SHP77 (cell line): ENCODE results near the gene KRTAP12-4.
A peak's percentile ranks its signal among the peaks of the same experiment; 100 is the strongest.
"Not testable (repeated sequence)": the region's sequence is repeated elsewhere in the genome, so short reads cannot be mapped to it uniquely, and the experiment has no call there.

Source experiments
- DNase-seq, 2 experiments: peaks; one replicate each; lab custom pipeline; 2025; lab: John Stamatoyannopoulos, UW

KRTAP12-4 gene

GRCh38 chr21:44656868-44657267 lies 2.4 kb upstream of the KRTAP12-4 start:
- DNase-seq = no peak

DNA sequence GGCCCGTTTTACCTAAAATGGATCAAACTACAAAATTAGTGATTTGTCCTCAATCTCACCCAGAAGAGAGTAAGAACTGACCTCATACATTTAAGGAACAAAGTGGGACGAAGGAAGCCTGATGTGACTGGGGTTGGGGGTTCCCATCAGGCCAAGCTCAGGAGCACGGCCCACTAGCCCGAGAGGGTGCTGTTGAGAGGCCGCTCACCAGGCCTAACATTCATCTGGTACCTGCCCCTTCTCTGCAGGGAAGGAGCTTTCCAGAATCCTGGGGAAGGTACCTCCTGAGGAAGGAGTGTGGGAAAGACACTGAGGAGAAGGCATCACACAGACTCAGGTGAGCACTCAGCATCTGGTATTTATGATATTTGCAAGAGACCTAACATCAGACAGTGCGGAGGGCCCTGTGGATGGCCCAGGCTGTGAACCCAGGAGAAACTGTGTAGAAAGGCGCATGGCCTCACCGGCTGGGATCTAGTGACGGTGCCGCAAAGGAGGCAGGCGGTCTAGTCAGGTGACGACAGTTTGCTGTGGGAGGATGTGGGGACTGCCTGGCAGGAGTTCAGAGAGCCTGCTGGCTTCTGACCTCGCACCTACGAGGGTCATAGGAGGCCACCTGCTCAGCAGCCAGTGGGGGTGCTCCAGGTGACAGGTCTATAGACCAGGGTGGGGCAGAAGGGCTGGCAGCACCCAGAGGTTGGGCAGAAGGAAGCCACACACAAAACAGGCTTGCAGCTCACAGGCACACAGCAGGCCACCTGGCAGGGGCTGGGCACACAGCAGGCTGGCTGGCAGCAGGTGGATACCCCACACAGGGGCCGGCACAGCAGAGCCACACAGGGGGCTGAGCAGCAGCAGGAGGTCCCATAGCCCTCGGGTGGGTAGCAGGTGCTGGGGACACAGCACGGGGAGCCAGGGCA lies 543 bp downstream of the KRTAP12-4 start:
- DNase-seq = peak in 1 of 2 experiments; percentile 33

DNA sequence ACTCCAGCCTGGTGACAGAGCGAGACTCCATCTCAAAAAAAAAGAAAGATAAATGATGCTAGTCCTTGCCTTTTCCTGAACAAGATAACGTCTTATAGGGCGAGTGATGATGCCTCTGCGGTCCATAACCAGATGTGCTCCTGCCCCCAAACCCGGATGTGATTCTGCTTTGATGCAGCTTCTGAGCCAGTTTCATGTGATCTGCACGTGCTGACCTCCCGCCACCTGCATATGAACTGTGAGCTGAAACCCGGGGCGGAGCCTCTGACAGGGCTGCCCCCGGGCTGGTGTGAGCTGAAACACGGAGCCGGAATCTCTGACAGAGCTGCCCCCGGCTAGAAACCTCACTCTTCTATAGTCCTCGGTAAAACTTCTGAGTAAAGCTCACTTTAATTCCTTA lies 1.3 kb downstream of the KRTAP12-4 start:
- peak in 1 of 2 experiments; percentile 13 for DNase-seq

- no peak for DNase-seq
These were observed 3.3 kb downstream of the KRTAP12-4 start for GRCh38 chr21:44650973-44651675.

- DNase-seq = no peak
These were observed 4.0 kb downstream of the KRTAP12-4 start for GRCh38 chr21:44650265-44650972.

- DNase-seq = no peak
These were observed 4.8 kb downstream of the KRTAP12-4 start for GRCh38 chr21:44649521-44650100.

DNA sequence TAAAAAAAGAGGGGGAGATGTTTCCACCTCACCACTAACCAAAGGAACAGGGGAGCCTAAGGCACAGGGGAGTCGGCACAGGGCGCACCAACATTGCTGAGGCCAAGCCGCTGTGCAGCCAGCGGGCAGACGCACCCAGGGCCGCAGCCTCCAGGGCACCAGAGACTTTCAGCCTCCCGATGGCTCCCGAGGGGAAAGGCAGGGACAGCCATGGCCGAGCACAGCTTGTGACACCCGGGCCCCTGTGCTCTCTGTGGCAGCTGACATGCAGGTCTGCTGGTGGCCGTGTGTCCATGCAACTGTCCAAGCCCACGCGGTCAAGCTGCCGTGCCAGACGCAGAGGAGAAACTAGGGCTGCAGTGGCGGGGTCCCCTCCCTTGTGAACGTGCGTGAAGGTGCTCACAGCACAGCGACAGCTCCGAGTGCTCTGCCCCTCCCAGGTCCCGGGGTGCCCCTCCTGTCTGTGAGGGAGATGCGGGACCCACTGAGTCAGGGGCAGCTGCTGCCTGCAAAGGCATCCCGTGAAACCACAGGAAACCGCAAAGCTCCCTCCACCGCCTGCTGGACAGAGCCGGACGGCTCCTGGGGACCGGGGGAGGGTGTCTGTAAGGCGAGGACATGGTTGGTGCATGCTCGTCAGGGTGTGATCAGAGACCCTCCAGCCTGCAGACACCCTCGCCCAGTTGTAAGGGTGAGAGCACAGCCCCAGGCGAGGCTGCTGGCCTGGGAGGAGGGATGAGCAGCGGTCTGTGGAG lies 5.7 kb downstream of the KRTAP12-4 start:
- no peak for DNase-seq

- peak in 1 of 2 experiments; percentile 53 for DNase-seq
These were observed 7.3 kb downstream of the KRTAP12-4 start for GRCh38 chr21:44647222-44647552.

DNA sequence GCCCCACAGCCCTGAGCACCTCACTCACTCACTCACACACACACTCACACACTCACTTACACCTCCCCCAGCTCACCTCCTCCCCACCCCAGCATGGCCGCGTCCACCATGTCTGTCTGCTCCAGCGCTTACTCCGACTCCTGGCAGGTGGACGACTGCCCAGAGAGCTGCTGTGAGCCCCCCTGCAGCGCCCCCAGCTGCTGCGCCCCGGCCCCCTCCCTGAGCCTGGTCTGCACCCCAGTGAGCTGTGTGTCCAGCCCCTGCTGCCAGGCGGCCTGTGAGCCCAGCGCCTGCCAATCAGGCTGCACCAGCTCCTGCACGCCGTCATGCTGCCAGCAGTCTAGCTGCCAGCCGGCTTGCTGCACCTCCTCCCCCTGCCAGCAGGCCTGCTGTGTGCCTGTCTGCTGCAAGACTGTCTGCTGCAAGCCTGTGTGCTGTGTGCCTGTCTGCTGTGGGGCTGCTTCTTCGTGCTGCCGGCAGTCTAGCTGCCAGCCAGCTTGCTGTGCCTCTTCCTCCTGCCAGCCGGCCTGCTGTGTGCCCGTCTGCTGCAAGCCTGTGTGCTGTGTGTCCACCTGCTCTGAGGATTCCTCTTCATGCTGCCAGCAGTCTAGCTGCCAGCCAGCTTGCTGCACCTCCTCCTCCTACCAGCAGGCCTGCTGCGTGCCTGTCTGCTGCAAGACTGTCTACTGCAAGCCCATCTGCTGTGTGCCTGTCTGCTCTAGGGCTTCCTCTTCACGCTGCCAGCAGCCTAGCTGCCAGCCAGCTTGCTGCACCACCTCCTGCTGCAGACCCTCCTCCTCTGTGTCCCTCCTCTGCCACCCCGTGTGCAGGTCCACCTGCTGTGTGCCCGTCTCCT lies 7.9 kb downstream of the KRTAP12-4 start, which contains the start of gene KRTAP10-11:
Gene KRTAP10-11, plus strand, starts transcription at position 49 of the 856 bp plus-strand sequence. Its CDS starts 45 bp downstream, at position 94.
- DNase-seq = peak in 1 of 2 experiments; percentile 53

GRCh38 chr21:44644878-44645277 lies 9.6 kb downstream of the KRTAP12-4 start:
- DNase-seq = no peak

DNA sequence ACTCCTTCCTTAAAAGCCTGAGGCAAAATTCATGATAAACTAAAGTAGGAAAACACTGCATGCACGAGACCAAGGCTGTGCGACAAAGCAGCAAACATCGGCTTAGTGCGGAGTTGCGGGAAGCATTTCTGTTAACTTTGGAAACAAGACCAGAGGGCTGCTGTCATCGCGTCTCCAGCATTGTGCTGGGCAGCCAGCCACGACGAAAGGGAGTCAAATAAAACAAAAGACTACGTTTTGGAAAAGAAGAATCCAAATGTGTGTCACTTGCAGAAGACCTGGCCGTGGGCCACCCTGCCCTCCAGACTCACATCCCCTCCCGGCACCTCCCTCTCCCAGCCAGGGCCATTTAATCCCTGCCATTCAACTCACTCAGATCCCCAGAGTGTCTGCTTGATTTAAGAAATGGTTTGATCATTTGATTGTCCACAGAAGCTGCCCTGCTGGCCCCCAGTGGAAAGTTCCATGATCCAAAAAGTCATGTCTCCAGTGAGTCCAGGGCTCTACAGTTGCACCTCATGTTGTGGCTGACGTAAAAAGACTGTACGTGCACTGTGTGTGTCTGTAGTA lies 10.6 kb downstream of the KRTAP12-4 start:
- no peak for DNase-seq

DNA sequence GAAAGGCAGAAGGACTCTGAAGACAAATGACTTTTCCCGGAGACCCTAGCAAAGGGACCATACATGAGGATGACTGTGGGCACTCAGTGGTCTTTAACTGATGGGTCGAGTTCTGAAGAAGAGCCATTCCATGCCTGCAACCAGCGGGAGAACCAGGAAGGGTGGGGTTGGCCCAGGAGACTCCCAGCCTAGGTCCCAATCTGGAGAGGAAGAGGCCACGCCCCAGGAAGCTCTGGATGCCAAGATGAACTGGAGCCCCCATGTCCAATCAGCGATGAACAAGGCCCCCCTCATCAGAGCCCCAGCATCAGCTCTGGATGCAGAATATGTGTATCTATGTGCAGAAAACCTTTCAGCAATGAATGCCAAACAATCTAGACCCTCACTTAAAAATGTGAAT lies 13.7 kb downstream of the KRTAP12-4 start:
- DNase-seq = no peak

DNA sequence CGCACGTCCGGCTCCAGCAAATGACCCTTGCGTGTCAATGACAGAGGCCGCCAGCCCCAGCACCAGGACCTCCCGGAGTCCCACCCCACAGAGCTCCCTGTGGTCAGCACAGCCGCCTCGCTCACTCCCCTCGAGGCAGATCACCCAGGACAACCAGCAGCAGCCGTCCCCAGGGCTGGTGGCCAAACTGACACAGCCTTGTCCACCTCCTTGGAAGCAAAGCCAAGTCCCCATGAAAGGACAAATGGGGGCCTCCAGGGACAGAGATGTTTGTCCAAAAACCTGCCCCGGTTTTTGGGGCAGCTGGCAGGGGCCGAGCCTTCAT lies 15.2 kb downstream of the KRTAP12-4 start:
- no peak for DNase-seq

DNA sequence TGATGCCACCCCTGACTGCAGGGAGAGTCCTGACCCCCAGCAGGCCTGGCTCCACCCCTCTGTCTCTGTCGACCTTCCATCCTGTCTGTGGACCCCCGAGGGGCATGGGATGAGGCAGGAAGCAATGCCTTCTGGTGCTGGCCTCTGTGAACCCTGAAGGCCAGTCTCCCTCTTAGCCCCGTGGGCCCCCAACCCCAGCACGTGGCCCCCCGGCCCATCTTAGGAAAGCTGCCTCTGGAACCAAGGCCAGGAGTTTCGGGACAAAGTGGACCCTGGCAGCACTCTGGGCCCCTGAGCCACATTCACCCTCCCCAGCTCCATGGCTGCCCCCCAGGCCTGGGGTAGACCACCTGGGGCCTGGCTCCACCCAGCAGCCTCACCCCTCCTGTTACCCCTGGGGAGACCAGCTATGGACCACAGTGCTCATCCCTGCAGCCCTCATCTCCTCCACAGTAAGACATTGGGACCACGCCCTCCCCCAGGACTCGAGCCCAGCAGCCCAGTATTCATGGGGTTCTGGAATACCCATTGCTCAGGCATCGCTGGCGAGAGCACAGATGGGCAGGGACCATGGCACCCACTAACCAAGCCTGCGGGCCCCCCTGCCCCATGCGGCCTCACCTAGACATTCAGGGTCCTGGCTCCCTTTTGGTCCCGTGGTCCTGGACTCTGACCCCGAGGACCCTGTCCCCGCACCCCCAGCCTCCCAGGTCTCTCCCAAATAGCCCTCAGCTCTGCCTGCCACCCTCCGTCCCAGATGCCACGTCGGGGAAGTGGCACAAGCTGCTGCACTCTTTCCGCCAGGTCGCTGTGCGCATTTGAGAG lies 15.7 kb downstream of the KRTAP12-4 start:
- not testable (repeated sequence) for DNase-seq

DNA sequence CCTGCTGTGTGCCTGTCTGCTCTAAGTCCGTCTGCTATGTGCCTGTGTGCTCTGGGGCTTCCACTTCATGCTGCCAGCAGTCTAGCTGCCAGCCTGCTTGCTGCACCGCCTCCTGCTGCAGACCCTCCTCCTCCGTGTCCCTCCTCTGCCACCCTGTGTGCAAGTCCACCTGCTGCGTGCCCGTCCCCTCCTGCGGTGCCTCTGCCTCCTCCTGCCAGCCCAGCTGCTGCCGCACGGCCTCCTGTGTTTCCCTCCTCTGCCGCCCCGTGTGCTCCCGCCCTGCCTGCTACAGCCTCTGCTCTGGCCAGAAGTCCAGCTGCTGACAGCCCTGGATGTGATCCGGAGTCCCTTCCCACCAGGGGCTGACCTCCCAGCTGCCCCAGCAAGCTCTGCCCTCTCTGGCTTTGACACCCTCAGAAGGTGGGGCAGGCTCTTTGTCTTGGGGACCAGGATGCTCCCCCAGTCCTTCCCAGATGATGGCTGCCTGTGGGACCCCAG lies 16.6 kb downstream of the KRTAP12-4 start:
- peak in 1 of 2 experiments; percentile 44 for DNase-seq

DNA sequence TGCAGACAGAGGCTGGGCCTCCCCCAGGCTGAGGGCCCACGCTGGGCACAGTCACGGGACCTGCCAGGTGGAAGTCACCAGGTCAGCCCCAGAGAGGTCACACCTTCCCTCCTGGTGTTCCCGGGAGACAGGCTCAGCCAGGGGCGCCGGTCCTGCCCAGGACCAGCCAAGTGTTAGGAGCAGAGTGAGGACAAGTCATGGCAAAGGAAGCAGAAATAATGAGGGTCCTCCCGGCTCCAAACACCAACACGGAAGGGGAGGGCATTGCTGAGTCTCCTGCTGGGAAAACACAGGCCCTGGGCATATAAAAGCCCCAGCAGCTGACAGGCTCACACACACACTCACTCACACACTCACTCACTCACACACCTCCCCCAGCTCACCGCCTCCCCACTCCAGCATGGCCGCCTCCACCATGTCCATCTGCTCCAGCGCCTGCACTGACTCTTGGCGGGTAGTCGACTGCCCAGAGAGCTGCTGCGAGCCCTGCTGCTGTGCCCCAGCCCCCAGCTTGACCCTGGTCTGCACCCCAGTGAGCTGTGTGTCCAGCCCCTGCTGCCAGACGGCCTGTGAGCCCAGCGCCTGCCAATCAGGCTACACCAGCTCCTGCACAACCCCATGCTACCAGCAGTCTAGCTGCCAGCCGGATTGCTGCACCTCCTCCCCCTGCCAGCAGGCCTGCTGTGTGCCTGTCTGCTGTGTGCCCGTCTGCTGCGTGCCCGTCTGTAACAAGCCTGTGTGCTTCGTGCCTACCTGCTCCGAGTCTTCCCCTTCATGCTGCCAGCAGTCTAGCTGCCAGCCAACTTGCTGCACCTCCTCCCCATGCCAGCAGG lies 17.2 kb downstream of the KRTAP12-4 start, which contains the start of gene KRTAP10-10:
Gene KRTAP10-10, plus strand, starts transcription at position 339 of the 833 bp plus-strand sequence. Its CDS starts 62 bp downstream, at position 401.
- DNase-seq = peak; percentile 24 to 39

DNA sequence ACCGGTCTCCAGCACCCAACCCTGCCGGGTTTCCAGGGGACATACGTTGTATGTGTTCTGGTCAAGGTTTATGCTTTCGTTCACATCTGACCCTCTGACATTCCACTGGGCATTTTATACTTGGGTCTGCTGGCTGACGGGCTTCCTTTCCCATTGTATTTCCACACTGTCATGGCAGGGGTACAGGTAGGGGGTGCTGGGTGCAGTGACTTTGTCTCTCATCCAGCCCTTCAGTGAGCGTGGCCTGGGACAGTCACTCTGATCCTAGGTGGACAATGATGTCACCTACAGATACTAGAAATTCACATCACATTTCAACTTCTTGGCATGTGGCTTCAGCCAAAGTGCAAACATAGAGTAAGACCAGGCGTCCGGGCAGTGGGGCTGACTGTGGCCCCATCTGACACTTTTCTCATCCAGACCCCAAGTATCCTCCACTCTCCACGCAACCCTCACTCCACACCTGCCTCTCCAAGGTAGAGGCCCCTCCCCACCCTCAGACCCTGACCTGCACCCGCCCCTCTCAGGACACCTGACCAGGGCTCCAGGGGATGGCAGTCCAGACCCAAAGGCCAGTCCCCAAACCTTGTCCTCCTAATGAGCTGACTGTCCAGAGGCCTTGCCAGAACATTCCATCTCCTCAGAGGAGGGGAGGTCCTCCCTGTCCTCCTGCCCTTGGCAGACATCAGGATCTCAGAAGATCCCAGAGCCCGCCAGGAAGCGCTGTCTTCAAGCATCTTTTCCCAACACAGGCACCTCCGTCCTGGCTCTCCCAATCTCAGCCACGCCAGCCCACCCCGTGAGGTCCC lies 18.0 kb downstream of the KRTAP12-4 start:
- DNase-seq = no peak
